Naive thymus-derived CD4-positive, alpha-beta T cell (primary cell): ENCODE data around the gene BRD3OS. TPM values are rescaled to one million over a fixed set of nuclear protein-coding genes. Genes with fewer than 3 reads are reported as not detected.
"Not testable (repeated sequence)": the region's sequence is repeated elsewhere in the genome, so short reads cannot be mapped to it uniquely, and the experiment has no call there.

Experiments
- ATAC-seq: fragments of 150-1000 bp; cut with Tn5 transposase; 2 replicates; pipeline ENCODE4 v1.10.0; 2021; ENCODE audit warnings: mild to moderate bottlenecking, moderate library complexity
- CTCF ChIA-PET: fragments of 350-600 bp; sonication (Branson Sonifier 250); formaldehyde crosslinking; loops from one replicate; lab custom pipeline; 2021; ENCODE audit warnings: antibody characterized with exemption; lab: Charles Lee
- POLR2A ChIA-PET: fragments of 350-600 bp; sonication (Branson Sonifier 250); formaldehyde crosslinking; loops from one replicate; lab custom pipeline; 2021; ENCODE audit warnings: antibody characterized with exemption, inconsistent platforms; lab: Charles Lee
- DNase-seq, 9 donors: peaks; one replicate each; pipeline versions ENCODE4 v3.0.0 to v3.0.0-alpha.2; 2020 to 2022; ENCODE audit warnings: mixed read lengths in 1 of 9
- H3K27ac ChIP-seq: one replicate; pipeline ENCODE4 v1.7.0; 2013; ENCODE audit warnings: mild to moderate bottlenecking, low read depth, low read length, moderate library complexity
- H3K27me3 ChIP-seq, 2 donors: one replicate each; pipeline ENCODE4 v1.7.0; 2013; ENCODE audit warnings: low read length in 2 of 2, mild to moderate bottlenecking in 2 of 2, moderate library complexity in 2 of 2; ENCODE audit not compliant: control insufficient read depth in 2 of 2, insufficient read depth in 2 of 2
- H3K36me3 ChIP-seq, 3 experiments: 1 replicate in 2 of 3; 2 replicates in 1 of 3; pipeline ENCODE4 v1.7.0; 2013; ENCODE audit warnings: low read length in 3 of 3, mild to moderate bottlenecking in 3 of 3, moderate library complexity in 1 of 3; ENCODE audit not compliant: insufficient read depth in 3 of 3, control insufficient read depth in 2 of 3
- H3K4me1 ChIP-seq, 2 donors: one replicate each; pipeline ENCODE4 v1.7.0; 2013; ENCODE audit warnings: low read length in 2 of 2, mild to moderate bottlenecking in 2 of 2, moderate library complexity in 1 of 2; ENCODE audit not compliant: control insufficient read depth in 2 of 2, insufficient read depth in 2 of 2
- H3K4me3 ChIP-seq: 2 replicates; pipeline ENCODE4 v1.7.0; 2013; ENCODE audit warnings: mild to moderate bottlenecking, low read length
- H3K9me3 ChIP-seq, 3 experiments: 1 replicate in 2 of 3; 2 replicates in 1 of 3; pipeline ENCODE4 v1.7.0; 2013; ENCODE audit warnings: low read length in 3 of 3; ENCODE audit not compliant: control insufficient read depth in 2 of 3
- H3K27ac Mint-ChIP-seq, 9 donors: one replicate each; pipeline ENCODE4 v1.8.0; 2020 to 2022; ENCODE audit warnings: mixed read lengths in 9 of 9, mild to moderate bottlenecking in 8 of 9, moderate library complexity in 5 of 9, inconsistent platforms in 2 of 9
- H3K27me3 Mint-ChIP-seq, 5 donors: one replicate each; pipeline ENCODE4 v1.8.0; 2021 to 2022; ENCODE audit warnings: mixed read lengths in 5 of 5, mild to moderate bottlenecking in 1 of 5
- H3K36me3 Mint-ChIP-seq, 5 donors: one replicate each; pipeline ENCODE4 v1.8.0; 2020 to 2022; ENCODE audit warnings: mixed read lengths in 5 of 5, mild to moderate bottlenecking in 3 of 5, inconsistent platforms in 1 of 5
- H3K4me1 Mint-ChIP-seq, 7 donors: one replicate each; pipeline ENCODE4 v1.8.0; 2020 to 2022; ENCODE audit warnings: mixed read lengths in 7 of 7, mild to moderate bottlenecking in 3 of 7, inconsistent platforms in 1 of 7
- H3K4me3 Mint-ChIP-seq, 10 donors: one replicate each; pipeline ENCODE4 v1.8.0; 2020 to 2022; ENCODE audit warnings: mild to moderate bottlenecking in 10 of 10, mixed read lengths in 10 of 10, moderate library complexity in 6 of 10, inconsistent platforms in 2 of 10
- H3K9me3 Mint-ChIP-seq, 11 donors: one replicate each; pipeline ENCODE4 v1.8.0; 2020 to 2022; ENCODE audit warnings: mixed read lengths in 11 of 11, mild to moderate bottlenecking in 4 of 11, inconsistent platforms in 1 of 11, moderate library complexity in 1 of 11
- intact Hi-C, 2 donors: fragments of 100-400 bp; cut with micrococcal nuclease; formaldehyde crosslinking; loops; one replicate each; pipeline ENCODE4 v1.15.1; 2023
- polyA plus RNA-seq, 2 donors: library from polyadenylated mRNA; unstranded; fragments of 300-500 nt; fragmentation: Illumina TruSeq; gene quantifications; one replicate each; pipeline ENCODE4 v1.2.3, GENCODE V29; 2021
- total RNA-seq, 6 experiments: library from RNA in 5 of 6; stranded (reverse) in 5 of 6; gene quantifications; 1 replicate in 5 of 6; 2 replicates in 1 of 6; pipeline ENCODE4 v1.2.3 and lab custom pipeline; 2021 to 2026

The BRD3OS gene
- total and polyA plus RNA-seq, 7 experiments from 2014 or later, result 8.3 to 28.1 (median 18.4) TPM

DNA sequence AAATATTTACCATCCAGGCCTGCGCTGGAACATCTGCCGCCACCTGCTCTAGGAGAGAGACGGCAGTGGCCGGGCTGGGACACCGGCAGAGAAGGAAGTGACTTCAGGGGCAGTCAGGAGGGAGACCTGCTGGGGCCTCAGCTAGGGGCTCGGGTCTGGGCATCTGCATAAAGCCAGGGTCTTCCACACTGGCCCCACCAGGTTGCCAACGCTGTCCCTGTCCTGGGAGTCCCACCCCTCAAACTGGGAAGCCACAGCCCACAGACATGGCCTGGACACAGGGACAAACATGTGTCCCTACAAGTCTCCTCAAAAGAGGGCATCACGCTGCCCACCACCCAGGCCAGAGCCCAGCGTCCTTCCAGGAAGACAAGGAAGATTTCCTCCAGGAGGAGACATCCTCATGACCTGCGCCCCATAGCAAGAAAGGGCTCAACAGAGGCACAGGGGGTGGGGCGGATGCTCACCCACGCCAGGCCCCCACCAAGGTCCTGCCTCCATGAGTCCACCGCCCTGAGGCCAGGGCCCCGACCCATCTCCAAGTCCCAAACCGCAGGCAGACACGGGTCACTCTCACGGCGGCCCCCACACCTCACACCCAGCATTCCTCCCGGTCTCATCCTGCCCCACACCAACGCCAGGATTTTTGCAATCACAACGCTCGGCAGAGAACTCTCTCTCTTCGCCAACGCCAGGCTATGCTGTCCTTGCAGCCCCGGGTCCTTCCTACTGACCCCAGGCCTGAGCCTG is 42.1 kb upstream of the BRD3OS start:
- DNase-seq (no peak), ATAC-seq (no peak)
- peaks cover 0 to 4% (median 0%) of the 10 kb centered on the region in 7 donors for H3K4me1 Mint-ChIP-seq
- ChIA-PET POLR2A (no interaction called here), CTCF (no interaction called here)
- H3K27me3 Mint-ChIP-seq, result no peaks in the 10 kb centered on the region
- H3K4me3 ChIP-seq, result no peak overlapping the region
- intact Hi-C loops, result no loop called here
- H3K27ac Mint-ChIP-seq, result no peak overlapping the region
- no peaks in the 10 kb centered on the region for H3K27me3 ChIP-seq
- H3K4me3 Mint-ChIP-seq, result no peak overlapping the region
- H3K4me1 ChIP-seq, result no peaks in the 10 kb centered on the region
- no peak overlapping the region for H3K27ac ChIP-seq
- H3K36me3 Mint-ChIP-seq, result no peaks in the 10 kb centered on the region
- no peaks in the 10 kb centered on the region for H3K9me3 Mint-ChIP-seq
- H3K9me3 ChIP-seq, result no peaks in the 10 kb centered on the region
- no peaks in the 10 kb centered on the region for H3K36me3 ChIP-seq

DNA sequence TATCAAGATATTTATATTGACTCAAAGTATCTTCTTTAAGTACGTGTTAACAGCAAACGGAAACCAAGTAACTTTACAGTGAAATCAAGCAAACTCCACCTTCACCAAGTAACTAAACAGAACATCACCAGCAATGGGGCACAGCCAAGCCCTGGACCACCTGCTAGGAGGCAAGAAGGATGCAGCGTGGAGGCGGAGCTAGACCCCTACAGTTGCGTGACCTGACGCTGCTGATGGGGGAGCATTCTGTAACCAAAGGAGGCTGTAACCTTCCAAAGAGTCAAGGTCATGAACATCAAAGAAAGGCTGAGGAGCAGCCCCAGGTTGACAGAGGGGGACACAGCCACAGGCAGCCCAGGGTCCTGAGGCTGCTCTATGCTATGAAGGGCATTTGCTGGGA is 39.2 kb upstream of the BRD3OS start:
- ATAC-seq, result no peak
- H3K4me3 Mint-ChIP-seq, result no peak overlapping the region
- no peak overlapping the region for H3K27ac ChIP-seq
- no peak overlapping the region for H3K27ac Mint-ChIP-seq
- no peaks in the 10 kb centered on the region for H3K4me1 ChIP-seq
- no peaks in the 10 kb centered on the region for H3K27me3 ChIP-seq
- H3K36me3 Mint-ChIP-seq, result no peaks in the 10 kb centered on the region
- peaks cover 0 to 6% (median 0%) of the 10 kb centered on the region in 7 donors for H3K4me1 Mint-ChIP-seq
- POLR2A ChIA-PET, result no interaction called here
- H3K27me3 Mint-ChIP-seq, result peaks cover 0 to 20% (median 0%) of the 10 kb centered on the region in 5 donors
- no peaks in the 10 kb centered on the region for H3K9me3 Mint-ChIP-seq
- DNase-seq, result no peak
- H3K4me3 ChIP-seq, result no peak overlapping the region
- intact Hi-C loops, result no loop called here
- H3K36me3 ChIP-seq, result no peaks in the 10 kb centered on the region
- CTCF ChIA-PET, result no interaction called here
- no peaks in the 10 kb centered on the region for H3K9me3 ChIP-seq

DNA sequence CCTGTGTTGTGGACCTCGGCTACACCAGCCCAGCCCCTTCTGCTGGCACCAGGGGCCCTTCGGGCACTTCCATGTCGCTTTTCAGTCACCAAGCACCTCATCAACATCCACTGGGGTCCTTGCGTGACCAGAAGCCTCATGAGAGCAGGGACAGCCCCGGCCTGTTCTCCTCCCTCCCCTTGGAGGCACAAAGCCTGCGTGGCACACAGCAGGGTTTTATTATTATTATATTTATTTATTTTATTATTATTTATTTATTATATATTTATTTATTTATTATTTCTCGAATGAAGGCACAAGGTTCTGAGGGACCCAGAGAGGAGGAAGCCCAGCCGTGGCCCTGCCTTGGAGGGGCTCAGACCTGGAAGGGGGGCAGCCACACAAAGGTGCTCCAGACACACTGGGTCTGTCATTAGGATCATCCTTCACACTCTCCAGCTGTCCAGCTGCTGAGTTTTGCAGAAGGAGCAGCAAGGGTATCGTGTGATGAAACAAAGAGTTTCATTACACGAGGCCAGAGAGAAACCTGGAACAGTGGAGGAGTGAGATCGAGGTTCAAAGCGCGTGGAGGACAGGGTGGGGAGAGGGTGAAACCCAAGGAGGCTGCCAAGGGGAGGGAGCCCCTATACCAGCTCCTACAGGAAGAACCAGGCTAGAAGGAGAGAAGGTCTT is 38.4 kb upstream of the BRD3OS start:
- no peaks in the 10 kb centered on the region for H3K36me3 ChIP-seq
- Mint-ChIP-seq H3K27ac (no peak overlapping the region), H3K4me1 (peaks cover 0 to 7% (median 0%) of the 10 kb centered on the region in 7 donors), H3K4me3 (peak overlapping the region in 1 of 10 donors; percentile 13), H3K36me3 (no peaks in the 10 kb centered on the region), H3K9me3 (no peaks in the 10 kb centered on the region), H3K27me3 (peaks cover 0 to 21% (median 0%) of the 10 kb centered on the region in 5 donors)
- H3K9me3 ChIP-seq, result no peaks in the 10 kb centered on the region
- no peaks in the 10 kb centered on the region for H3K27me3 ChIP-seq
- H3K4me1 ChIP-seq, result no peaks in the 10 kb centered on the region
- intact Hi-C loops, result no loop called here
- no peak overlapping the region for H3K4me3 ChIP-seq
- no peak overlapping the region for H3K27ac ChIP-seq
- ATAC-seq, result no peak
- POLR2A ChIA-PET, result no interaction called here
- CTCF ChIA-PET, result no interaction called here
- no peak for DNase-seq

DNA sequence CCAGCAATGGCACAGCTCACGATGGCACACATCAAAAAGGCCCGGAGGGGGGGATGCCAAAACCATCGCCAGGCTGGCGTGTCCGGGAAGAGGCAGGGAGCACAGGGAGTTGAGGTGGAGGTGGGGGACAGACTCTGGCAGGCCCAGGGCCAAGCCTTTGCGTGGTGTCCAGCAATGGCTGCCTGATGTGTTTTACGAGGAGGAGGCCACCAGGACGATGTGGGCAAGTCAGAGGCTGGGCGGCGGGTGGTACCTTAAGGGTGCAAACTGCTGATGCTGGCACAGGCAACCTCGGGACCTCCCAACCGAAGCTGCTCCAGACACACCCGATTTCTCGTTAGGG is 37.9 kb upstream of the BRD3OS start:
- no peaks in the 10 kb centered on the region for H3K27me3 ChIP-seq
- no peak overlapping the region for H3K4me3 Mint-ChIP-seq
- H3K27ac ChIP-seq, result no peak overlapping the region
- H3K27ac Mint-ChIP-seq, result no peak overlapping the region
- POLR2A ChIA-PET, result no interaction called here
- CTCF ChIA-PET, result no interaction called here
- H3K36me3 ChIP-seq, result no peaks in the 10 kb centered on the region
- ATAC-seq, result no peak
- H3K4me1 Mint-ChIP-seq, result peaks cover 0 to 7% (median 0%) of the 10 kb centered on the region in 7 donors
- peaks cover 0 to 21% (median 0%) of the 10 kb centered on the region in 5 donors for H3K27me3 Mint-ChIP-seq
- no peaks in the 10 kb centered on the region for H3K9me3 ChIP-seq
- H3K36me3 Mint-ChIP-seq, result no peaks in the 10 kb centered on the region
- H3K4me1 ChIP-seq, result no peaks in the 10 kb centered on the region
- no peaks in the 10 kb centered on the region for H3K9me3 Mint-ChIP-seq
- intact Hi-C loops, result no loop called here
- no peak overlapping the region for H3K4me3 ChIP-seq
- no peak for DNase-seq

DNA sequence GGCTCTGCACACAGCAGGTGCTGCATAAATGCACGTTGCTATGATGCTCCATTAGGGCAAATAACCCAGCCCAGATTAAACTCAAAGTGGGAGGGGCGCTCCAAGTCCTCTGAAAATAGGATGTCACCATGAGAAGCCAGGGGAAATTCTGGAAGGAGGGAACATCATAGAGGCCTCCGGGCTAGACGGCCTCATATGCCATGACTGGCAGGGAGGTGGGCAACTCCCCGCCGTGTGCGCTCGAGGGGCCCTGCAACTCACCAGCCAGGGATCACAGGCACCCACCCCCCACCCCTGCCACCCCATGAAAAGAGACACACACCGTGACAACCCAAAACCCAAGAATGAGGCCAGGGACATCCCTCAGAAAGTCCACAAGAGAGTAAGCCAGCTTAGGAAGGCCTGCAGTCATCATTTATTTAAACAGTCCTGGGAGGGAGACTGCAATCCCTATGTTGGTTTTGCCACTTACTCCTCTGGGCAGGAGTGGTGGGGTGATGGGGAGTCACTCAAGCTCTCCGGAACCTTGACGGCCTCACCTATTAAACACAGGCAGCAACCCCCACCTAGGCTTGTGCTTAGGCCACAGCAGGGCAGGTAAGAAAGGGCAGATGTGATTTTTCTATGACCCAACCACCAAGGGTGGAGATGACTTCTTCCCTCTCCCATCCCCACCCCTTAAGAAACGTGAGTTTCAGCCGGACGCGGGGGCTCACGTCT is 37.2 kb upstream of the BRD3OS start:
- H3K4me3 Mint-ChIP-seq, result no peak overlapping the region
- H3K36me3 Mint-ChIP-seq, result no peaks in the 10 kb centered on the region
- no peak overlapping the region for H3K27ac ChIP-seq
- DNase-seq (no peak), ATAC-seq (no peak)
- CTCF ChIA-PET, result no interaction called here
- peaks cover 0 to 21% (median 0%) of the 10 kb centered on the region in 5 donors for H3K27me3 Mint-ChIP-seq
- no peak overlapping the region for H3K4me3 ChIP-seq
- no peaks in the 10 kb centered on the region for H3K27me3 ChIP-seq
- peaks cover 0 to 7% (median 0%) of the 10 kb centered on the region in 7 donors for H3K4me1 Mint-ChIP-seq
- H3K9me3 ChIP-seq, result no peaks in the 10 kb centered on the region
- POLR2A ChIA-PET, result no interaction called here
- H3K36me3 ChIP-seq, result no peaks in the 10 kb centered on the region
- no peaks in the 10 kb centered on the region for H3K9me3 Mint-ChIP-seq
- intact Hi-C loops, result no loop called here
- H3K27ac Mint-ChIP-seq, result no peak overlapping the region
- peaks cover 1 to 3% of the 10 kb centered on the region in 2 donors for H3K4me1 ChIP-seq

DNA sequence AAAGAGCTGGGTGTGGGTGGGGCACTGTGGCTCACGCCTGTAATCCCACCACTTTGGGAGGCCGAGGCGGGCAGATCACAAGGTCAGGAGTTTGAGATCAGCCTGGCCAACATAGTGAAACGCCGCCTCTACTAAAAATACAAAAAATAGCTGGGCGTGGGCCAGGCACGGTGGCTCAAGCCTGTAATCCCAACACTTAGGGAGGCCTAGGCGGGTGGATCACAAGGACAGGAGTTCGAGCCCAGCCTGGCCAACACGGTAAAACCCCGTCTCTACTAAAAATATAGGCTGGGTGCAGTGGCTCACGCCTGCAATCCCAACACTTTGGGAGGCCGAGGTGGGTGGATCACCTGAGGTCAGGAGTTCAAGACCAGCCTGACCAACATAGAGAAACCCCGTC is 36.5 kb upstream of the BRD3OS start:
- H3K27me3 ChIP-seq, ATAC-seq, POLR2A ChIA-PET, H3K4me1 Mint-ChIP-seq, H3K27ac ChIP-seq, H3K36me3 Mint-ChIP-seq, H3K4me3 Mint-ChIP-seq, H3K9me3 ChIP-seq, H3K27ac Mint-ChIP-seq, H3K36me3 ChIP-seq, intact Hi-C loops, H3K4me1 ChIP-seq, DNase-seq, H3K4me3 ChIP-seq, H3K9me3 Mint-ChIP-seq: not testable (repeated sequence)
- peaks cover 0 to 23% (median 0%) of the 10 kb centered on the region in 5 donors for H3K27me3 Mint-ChIP-seq
- CTCF ChIA-PET, result interaction anchor here (0.6 kb wide), 1 partner anchor 397 kb away, joined by 3 read pairs; no protein-coding TSS in a partner anchor
